Measurements from ENCODE around the gene HMCN2.

Gene HMCN2

DNA sequence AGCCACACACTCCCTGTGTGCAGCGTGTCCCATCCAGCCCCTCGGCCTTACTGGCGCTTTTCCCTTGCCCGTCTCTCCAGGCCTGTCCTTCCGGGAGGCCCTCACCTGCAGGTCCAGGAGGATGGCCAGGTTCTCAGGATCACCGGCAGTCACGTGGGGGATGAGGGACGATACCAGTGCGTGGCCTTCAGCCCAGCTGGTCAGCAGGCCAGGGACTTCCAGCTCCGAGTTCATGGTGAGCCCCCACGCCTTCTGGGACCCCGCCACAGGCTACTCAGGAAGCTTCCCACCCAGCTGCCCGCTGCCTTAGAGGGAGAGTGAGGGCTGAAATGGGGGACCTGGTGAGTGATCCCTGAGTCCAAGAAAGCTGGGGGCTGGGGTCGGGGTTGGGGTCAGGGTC lies 85.8 kb downstream of the HMCN2 start:
- DNase-seq = no peak

DNA sequence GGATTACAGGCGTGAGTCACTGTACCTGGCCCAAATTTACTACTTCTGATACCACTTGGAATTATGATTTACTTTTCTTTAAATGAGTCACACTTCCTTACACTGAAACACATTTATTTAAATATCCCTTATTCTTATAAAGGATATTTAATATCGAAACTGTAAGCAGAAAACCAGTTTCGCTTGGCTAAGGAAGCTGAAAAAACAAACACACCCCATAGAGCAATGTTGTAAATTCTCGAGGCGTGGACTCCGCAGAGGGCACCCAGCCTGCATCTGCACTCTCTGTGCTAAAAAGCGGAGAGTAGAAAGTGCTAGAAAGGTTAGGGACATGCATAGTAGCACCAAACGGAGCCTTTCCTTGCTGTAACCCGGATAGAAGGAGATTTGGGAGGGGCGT lies 86.5 kb downstream of the HMCN2 start:
- no peak for DNase-seq

DNA sequence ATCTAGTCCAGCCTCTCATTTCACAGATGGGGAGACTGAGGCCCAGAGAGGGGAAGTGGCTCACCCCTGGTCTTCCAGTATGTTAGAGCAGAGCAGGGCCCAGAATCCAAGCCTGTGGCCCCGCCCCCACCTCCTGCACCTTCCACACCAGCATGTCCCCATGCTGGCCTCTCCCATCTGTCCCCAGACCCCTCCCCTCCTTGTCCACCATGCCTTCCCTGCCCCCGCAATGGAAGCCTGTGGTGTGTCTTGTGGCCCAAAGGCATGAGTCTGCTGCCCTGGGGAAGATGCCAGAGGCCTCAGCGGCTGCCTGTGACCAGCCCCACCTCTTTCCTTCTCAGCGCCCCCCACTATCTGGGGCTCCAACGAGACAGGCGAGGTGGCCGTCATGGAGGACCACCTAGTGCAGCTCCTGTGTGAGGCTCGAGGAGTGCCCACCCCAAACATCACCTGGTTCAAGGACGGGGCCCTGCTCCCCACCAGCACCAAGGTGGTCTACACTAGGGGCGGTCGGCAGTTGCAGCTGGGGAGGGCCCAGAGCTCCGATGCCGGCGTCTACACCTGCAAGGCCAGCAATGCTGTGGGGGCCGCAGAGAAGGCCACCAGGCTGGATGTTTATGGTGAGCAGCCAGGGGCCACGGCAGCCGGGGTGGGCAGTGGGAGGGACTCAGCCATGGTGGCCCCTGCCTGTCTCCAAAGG lies 87.2 kb downstream of the HMCN2 start:
- DNase-seq = no peak

DNA sequence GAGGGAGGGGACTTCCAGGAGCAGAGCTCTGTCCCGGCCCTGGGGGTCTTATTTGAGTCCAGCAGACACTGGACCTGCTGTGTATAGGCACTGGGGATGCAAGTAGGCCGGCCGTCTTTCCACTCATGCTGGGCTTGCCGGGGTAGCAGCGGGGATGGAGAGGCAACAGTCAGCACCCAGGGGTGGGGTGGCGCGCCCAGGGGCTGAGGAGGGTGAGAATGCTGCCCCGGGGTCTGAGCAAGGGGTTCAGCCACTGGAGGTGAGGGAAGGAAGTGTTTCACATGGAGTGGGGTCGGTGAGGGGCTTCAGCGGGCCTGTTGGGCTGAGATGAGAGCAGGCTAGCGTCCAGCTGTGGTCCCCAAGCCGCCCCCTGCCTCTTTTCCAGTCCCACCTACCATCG lies 88.8 kb downstream of the HMCN2 start:
- DNase-seq = no peak

DNA sequence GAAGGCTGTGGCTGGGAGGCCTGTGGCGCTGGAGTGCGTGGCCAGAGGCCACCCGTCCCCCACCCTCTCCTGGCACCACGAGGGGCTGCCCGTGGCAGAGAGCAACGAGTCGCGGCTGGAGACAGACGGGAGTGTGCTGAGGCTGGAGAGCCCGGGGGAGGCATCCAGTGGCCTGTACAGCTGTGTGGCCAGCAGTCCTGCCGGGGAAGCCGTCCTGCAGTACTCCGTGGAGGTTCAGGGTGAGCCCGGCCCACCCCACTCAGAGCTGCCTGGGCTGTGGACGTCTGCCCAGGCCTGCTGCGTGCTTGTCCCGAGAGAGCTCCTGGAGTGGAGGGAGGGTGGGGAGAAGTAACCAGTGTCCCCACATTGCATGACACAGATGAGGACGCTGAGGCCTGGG lies 89.2 kb downstream of the HMCN2 start:
- no peak for DNase-seq

DNA sequence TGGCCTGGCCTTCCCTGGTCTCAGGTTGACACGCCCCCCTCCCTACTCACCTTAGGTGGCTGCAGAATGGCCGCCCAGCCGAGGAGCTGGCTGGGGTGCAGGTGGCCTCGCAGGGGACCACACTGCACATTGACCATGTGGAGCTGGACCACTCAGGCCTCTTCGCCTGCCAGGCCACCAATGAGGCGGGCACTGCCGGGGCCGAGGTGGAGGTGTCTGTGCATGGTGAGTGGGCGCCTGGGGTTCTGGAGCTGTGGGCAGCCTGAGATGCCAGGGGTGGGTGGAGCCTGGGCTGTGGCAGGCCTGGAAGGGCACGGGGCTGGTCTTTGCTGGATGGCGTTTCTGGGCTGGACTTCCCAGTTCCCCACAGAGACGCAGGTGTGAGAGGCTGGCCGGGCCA lies 90.5 kb downstream of the HMCN2 start:
- no peak for DNase-seq

DNA sequence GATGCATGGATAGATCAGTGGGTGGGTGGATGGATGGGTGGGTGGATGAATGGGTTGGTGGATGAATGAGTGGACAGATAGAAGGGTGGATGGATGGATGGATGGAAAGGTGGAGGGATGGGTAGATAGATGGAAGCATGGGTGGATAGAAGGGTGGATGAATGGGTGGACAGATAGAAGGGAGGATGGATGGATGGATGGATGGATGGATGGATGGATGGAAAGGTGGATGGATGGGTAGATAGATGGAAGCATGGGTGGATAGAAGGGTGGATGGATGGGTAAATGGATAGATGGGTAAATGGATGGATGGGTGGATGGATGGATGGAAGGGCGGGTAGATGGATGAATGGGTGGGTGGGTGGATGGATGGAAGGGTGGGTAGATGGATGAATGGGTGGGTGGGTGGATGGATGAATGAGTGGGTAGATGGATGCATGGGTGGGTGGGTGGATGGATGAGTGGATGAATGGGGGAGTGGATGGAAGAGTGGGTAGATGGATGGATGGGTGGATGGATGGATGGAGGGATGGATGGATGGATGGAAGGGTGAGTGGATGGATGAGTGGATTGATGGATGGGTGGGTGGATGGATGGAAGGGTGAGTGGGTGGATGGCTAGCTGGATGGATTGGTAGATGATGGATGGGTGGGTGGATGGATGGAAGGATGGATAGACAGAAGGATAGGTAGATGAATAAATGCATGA lies 91.5 kb downstream of the HMCN2 start:
- no peak for DNase-seq

DNA sequence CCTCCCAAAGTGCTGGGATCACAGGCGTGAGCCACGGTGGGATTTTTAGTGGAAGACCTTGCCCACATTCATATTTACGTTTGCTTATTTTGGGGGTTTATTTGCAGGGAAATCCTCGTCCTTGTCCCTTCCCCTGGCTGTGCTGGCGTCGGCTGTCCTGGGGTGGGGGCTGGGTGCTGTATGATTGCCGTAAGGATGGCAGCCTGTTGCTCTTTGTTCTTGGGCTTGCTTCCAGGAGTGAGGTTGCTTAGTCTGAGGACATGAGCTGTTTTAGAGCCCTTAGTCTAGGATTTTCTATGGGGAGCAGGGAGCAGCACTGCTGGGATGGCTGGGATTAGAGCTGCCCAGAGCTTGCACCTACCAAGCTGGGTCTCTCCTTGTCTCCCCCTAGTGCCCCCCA lies 93.4 kb downstream of the HMCN2 start:
- no peak for DNase-seq

DNA sequence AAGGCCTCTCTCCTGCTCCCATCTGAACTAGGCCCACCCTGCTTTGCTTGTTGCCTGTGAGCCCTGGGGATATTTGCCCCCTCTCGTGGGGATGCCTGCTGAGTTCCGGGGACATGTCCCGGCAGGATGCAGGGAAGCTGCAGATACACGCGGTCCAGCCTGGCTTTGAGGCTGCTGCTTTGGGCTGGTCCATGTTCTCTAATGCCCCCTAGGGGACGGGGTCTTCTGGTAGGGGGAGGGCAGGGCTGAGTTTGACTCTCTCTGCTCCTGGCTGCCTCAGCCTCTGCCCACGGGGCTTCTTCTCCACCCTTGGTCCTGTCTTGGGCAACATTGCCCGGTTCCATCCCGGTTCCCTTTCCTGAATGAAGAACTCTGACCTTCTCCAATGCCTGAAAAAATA lies 94.3 kb downstream of the HMCN2 start:
- no peak for DNase-seq

DNA sequence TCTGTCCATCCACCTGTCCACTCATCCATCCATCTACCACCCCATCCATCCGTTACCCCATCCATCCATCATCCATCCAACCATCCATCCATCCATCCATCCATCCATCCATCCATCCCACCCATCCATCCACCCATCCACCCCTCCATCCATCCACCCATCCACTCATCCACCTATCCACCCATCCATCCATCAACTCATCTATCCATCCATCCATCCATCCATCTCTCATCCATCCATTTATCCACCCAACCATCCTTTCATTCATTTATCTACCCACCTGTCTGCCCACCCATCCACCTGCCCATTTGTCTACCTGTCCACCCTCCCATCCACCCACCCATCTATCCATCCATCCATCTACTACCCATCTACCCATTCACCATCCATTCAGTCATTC lies 95.1 kb downstream of the HMCN2 start:
- DNase-seq = no peak

DNA sequence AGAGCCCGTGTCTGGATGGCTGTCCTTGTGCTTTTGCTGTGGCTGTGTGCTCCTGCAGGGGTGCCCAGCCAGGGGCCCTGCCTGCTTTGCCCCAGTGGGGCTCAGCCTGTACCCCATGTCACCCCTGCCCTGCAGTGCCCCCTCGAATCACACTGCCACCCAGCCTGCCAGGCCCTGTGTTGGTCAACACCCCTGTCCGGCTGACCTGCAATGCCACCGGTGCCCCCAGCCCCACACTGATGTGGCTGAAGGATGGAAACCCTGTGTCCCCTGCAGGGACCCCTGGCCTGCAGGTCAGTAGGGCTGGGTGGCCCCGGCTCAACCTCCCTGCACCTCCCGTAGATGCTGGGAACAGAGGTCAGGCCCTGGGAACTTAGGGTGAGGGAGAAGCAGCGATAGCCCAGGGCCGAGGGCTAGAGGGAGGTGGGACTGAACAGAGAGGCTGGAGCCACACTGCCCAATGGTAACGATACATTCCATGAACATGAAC lies 96.4 kb downstream of the HMCN2 start:
- DNase-seq = no peak

DNA sequence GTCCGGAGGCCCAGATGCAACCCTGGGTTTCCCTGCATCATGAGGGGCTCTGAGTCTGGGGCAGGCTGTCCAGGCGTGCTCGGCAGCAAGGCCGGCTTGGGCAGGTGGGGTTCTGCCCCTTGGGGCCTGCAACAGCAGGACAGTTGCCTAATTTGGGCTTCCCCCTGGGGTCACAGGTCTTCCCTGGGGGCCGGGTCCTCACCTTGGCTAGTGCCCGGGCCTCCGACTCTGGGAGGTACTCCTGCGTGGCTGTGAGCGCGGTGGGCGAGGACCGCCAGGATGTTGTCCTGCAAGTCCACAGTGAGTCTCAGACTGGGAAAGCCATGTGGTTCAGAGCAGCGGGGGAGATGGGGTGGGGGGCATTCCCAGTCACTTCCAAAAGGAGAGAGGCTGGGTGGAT lies 97.1 kb downstream of the HMCN2 start:
- no peak for DNase-seq

DNA sequence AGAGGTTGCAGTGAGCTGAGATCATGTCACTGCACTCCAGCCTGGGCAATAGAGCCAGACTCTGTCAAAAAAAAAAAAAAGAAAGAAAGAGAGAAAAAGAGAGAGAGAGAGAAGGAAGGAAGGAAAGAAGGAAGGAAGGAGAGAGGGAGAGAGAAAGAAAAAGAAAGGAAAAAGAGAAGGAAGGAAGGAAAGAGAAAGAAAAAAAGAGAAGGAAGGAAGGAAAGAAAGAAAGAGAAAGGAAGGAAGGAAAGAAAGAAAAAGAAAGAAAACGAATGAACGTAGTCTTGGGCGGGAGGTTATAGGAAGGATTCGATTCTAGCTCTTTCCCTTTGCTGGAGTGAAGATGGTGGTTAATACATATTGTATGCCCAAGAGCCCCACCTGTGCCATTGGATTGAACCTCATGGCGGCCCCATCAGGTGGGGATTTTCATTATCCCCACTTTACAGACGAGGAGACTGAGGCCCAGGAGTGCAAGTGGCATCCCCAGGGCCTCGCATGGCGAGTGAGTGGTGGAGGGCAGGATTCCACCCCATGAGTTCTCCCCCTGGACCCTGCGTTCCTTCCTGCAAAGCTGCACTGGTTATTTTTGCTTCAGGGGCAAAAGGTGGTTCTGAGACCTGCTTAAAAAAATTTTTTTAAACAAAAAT lies 98.3 kb downstream of the HMCN2 start:
- DNase-seq = no peak

DNA sequence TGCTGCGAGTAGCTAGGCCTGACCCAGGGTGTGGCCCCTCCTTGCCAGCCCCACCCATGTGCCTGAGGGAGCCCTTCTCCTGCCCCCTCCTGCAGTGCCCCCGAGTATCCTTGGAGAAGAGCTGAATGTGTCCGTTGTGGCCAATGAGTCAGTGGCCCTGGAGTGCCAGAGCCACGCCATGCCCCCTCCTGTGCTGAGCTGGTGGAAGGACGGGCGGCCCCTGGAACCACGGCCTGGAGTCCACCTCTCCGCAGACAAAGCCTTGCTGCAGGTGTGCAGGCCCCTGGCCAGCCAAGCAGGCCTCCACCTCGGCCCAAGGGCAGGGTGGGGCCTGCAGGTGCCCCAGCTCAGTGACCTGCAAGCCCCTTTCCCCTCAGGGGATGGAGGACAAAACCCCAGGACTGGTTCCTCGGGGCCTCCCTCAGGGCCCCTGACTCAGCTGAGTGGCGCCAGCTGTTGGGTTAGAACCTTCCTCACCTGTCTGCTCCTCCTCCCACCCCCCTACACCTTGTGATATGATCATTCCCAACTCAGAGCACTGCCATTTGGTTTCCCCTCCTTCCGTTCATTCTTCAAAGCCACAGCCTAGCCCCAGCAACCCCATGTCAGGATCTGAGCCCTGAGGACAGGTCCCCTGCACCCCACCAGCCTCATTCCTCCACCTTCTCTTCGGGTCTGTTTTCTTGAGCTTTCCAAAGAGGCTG lies 99.2 kb downstream of the HMCN2 start:
- DNase-seq = no peak

DNA sequence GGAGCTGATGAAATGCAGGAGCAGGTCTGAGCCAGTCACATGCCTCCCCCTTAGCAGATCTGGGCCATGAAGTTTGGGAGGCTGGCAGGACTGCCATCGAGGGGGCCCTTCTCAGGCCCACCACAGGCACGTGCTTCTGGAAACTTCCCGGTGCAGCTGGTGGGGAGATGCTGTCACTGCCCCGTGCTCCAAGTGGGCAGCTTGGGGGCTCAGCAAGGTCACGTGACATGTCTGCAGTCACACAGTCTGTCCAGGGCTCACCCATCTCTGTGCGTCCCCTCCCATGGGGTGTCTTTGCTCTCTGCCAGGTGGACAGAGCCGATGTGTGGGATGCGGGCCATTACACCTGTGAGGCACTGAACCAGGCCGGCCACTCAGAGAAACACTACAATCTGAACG lies 99.8 kb downstream of the HMCN2 start:
- DNase-seq = no peak

DNA sequence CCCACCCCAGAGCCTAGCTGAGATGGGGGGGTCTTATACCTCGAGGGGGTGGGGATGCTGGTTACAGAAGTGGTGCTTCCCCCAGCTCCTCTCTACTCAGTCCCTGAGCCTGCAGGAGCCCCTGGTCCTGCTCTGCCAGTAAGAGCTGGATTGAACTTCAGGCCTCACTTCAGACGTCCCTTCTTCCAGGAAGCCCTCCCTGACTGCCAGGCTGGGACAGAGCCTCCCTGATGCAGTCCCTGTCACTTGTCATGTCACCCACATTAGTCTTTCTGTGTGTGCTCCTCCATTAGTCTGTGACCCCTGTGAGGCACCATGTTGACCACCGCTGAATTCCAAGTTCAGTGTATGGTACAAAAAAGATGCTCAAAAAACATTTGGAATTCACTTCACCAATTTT lies 100.5 kb downstream of the HMCN2 start:
- DNase-seq = no peak

DNA sequence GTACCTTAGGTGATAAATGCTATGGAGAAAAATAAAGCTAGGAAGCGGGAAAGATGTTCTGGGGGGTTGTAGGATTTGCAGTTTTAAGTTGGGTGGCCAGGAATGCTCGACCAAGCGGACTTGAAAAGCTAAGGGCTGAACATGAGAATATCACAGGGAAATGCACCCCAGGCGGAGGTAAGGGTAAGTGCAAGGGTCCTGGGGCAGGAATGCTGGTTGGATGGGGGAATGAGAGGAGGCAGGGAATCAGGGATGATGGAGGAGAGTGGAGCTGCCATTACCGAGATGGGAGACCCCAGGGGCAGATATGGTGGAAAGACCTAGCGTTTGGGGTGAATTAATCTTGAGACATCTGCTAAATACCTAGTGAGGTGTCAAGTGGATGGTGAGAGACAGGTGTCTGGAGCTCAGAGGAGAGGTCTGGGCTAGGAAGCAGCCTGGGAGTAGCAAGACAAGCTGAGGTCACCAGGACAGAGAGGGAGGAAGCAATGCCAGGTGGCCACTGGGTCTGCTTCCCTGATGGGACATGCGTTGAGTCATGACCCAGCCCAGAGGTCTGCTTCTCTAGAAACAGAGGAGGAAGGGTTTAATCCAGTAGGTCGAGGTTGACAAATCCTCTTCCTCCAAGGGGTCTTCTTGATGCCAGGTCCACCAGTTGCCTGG lies 101.5 kb downstream of the HMCN2 start:
- no peak for DNase-seq

DNA sequence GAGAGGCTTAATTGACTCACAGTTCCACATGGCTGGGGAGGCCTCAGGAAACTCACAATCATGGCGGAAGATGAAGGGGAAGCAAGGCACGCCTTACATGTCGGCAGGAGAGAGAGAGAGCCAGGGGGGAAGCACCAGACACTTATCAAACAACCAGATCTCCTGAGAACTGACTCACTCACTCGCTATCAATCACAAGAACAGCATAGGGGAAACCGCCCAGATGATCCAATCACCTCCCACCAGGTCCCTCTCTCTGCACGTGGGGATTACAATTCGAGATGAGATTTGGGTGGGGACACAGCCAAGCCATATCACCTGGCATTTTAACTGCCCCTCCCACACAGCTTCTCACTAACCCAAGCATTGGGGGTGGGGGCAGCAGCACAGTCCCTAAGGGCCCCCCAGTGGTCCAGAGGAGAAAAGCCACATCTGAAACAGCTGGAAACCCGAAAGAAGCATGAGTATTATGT lies 103.1 kb downstream of the HMCN2 start:
- no peak for DNase-seq

DNA sequence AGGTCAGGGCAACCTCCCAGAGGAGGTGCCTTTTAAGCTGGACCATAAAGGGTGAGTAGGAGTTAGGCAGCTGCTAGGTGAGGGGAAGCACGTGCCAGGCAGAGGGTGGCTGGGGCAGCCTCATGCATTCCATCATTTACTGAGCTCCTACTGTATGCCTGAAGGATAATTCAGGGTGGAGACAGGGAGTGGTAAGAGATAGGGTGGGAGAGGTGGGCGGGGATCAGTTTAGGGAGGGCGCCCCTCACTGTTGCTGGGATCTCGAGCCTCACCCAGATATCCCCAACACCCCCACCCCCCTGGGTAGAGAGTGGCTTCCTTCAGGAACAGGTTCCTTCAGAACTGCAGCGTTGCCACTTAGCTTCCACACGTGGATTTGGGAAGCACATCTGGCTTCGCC lies 104.7 kb downstream of the HMCN2 start:
- no peak for DNase-seq

DNA sequence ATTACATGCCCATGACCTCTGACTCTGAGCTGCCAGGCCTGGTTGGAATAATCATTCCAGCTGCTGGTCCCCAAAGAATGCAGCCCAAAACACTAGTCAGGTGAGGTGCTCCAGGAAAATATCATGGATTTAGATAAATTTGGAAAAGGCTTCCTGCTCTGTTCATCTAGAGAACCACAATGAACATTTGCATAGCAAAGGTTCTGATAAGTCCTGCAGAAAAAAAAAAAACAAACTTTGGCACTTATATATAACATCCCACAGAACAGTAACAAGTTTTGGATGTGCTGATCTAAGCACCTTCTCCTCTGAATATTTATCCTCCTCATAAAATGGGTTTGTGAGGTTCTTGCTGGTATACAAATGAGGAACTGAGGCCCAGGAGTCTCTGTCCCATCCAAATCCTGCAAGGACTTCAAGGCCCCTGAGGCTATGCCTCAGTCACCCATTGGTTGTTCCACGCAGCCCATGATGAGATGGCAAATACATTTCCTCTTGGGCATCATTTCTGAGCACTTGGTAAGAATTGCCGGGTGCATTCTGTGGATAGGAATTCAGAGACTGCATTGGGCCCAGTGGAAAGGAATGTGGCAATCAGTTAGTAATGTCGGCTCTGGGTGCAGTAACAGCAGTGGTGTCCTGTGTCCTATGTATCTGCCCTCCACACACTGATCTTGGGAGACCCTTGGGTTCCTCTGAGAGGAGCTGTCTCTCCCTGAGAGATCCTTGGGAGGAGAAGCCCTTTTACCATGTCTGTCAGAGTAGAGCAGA lies 105.8 kb downstream of the HMCN2 start:
- no peak for DNase-seq

DNA sequence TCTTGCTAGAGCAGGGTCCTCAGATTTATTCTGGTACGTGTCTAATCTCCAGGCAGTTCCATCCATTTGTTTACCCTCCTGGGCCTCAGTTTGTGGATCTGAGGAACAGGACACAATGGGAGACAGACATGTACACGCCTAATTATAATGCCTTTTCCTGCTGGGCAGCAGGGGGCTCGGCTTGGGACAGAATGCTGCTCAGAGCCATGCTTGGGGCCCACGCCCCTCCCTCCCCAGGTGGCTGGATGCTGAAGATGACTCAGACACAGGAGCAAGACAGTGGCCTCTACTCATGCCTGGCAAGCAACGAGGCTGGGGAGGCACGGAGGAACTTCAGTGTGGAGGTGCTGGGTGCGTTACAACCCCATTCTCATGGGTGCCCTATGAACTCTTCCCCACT lies 106.5 kb downstream of the HMCN2 start:
- DNase-seq = no peak

DNA sequence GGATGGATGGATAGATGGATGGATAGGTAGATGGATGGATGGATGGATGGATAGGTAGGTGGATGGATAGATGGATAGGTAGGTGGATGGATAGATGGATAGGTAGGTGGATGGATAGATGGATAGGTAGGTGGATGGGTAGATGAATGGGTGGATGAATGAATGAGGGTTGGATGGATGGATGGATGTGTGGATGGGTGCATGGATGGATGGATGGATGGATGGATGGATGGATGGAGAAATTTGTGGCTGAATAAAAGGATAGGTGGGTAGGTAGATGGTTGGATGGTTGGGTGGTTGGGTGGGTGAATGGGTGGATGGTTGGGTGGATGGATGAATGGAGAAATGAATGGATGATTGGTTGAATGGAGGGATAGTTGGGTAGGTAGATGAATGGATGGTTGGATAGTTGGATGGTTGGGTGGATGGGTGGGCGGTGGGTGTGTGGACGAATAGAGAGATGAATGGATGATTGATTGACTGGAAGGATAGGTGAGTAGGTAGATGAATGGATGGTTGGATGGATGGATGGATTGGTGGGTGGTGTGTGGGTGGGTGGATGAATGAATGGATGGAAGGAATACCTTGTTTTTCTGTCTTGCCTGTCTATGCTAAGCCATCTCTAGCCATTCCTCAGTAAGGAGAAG lies 108.2 kb downstream of the HMCN2 start:
- no peak for DNase-seq

All from DMS 273 treated with DMSO at 0.1 percent for 48 hours (cell line).